GM19372 (cell line): ENCODE results near the gene ZNF860.

Experiments used
- ATAC-seq: cut with Tn5 transposase; IDR thresholded peaks from one replicate; pipeline ENCODE4 v1.9.1; 2021; ENCODE audit warnings: mild to moderate bottlenecking, low read depth, moderate library complexity; ENCODE audit not compliant: unreplicated experiment

Gene ZNF860

GRCh38 chr3:31981206-31982181, at the start of gene ZNF860, which contains the start of gene OSBPL10:
ZNF860 (plus strand) TSS chr3:31981750; CDS start chr3:31989080, 7,330 bp downstream.
OSBPL10 (minus strand) TSS chr3:31981262; CDS start chr3:31981179, 83 bp downstream.
- peak; percentile 24 for ATAC-seq

DNA sequence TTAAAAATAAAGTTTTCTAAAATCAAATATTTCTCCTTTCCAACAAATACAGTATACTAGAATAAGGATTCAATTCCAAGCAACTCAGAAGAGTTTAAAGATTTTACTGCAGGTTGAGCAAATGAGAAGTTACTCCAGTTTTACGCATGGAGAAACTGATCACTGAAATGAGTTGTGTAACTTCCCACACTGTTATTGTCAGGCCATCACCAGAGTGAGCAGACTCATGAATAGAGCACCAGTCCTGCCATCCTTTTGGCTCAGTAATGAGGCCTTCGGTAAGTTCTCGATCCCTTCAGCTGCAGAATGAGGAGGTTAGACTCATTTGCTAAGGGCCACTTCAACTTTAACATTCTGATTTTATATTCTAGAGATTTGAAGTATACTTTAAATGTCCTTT, 48.6 kb upstream of the ZNF860 start:
- ATAC-seq: no peak

DNA sequence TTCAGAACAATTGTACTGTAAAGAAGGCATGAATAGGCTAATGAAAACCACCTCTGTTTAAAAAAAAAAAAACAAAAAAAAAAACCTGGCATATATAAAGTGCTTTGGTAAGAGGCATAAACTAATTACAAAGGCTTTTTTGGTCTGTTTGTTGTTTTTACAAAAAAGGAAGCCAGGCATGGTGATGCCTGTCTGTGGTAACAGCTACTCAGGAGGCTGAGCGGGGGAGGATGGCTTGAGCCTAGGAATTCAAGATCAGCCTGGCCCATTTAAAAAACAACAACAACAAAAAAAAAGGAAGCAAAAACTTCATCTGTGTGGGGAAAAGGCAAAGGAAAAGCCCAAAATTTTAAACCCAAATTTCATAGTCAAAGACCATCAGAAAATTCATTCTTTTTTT, 47.5 kb upstream of the ZNF860 start:
- no peak for ATAC-seq

- no peak for ATAC-seq
Observed at GRCh38 chr3:31934866-31935265, 46.7 kb upstream of the ZNF860 start.

- ATAC-seq: no peak
Observed at GRCh38 chr3:31936420-31937060, 45.0 kb upstream of the ZNF860 start.

- ATAC-seq: no peak
Observed at GRCh38 chr3:31937225-31937624, 44.3 kb upstream of the ZNF860 start.

DNA sequence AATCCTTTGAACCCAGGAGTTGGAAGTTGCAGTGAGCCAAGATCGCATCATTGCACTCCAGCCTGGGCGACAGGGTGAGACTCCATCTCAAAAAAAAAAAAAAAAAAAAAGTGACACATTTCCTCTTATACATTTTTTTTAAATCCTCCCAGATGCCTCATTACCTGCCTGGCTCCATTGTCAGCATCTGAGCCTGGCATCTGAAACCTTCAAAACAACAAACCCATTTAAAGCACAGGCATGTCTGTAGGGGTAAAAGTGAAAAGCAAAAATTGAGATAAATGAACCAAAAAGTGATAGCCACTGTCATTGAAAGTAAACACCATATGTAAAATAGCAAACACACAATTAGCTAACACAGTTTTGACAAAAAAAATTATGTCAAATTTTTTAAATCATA, 39.1 kb upstream of the ZNF860 start:
- no peak for ATAC-seq

DNA sequence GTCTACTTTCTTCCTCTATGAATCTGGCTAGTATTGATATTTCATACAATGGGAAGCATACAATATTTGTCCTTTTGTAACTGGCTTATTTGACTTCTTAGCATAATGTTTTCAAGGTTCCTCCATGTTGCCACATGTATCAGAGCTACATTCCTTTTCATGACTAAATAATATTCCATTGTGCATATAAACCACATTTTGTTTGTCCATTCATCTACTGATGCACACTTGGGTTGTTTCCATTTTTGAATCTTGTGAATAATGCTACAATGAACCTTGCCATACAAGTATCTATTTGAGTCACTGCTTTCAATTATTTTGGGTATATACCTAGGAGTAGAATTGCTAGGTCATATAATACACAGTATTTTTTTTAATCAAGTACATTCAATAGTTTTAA, 38.5 kb upstream of the ZNF860 start:
- ATAC-seq: no peak

DNA sequence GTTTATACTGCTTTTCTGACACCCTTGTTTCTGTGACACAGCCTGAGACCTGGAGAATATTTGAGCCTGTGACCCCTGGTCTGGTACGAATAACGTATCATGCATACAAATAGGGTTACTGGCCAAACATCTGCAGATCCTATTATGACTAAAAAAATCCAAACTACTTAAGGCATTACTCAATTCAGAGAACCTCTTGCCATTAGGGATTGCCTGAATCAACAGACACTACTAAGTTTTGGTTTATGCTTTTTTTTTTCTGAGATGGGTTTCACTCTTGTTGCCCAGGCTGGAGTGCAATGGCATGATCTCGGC, 35.9 kb upstream of the ZNF860 start:
- no peak for ATAC-seq

DNA sequence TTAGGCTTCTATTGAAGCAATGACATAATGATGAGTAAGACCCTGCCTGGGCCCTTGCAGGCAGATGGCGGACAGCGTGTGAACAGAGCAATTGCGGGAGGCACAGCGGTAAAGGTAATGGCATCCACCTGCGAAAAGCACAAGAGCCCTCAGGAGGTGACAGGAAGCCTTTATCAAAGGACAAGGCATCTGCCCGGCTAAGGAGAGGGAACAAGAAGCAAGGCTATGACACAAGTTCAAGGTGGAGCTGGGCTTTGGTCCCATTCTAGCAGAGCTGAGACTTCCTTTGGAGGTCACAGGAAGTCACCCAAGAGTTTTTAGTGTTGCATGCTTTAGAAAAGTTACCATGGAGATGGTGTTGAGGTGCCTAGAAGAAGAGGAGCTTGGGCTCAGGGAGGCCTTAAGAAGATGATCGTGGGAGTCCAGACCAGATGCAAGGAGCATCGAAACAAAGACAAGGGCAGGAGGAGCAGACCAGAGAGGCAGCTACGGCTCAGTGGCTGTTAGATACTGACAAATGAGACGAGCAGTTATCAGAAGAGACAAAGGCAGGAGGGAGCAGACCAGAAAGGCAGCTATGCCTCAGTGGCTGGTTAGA, 35.0 kb upstream of the ZNF860 start:
- no peak for ATAC-seq

GRCh38 chr3:31947162-31947561, 34.4 kb upstream of the ZNF860 start:
- no peak for ATAC-seq

- no peak for ATAC-seq
Observed at GRCh38 chr3:31947671-31948091, 33.9 kb upstream of the ZNF860 start.

- ATAC-seq: no peak
Observed at GRCh38 chr3:31948280-31948679, 33.3 kb upstream of the ZNF860 start.

GRCh38 chr3:31952205-31952604, 29.3 kb upstream of the ZNF860 start:
- peak; percentile 80 for ATAC-seq

DNA sequence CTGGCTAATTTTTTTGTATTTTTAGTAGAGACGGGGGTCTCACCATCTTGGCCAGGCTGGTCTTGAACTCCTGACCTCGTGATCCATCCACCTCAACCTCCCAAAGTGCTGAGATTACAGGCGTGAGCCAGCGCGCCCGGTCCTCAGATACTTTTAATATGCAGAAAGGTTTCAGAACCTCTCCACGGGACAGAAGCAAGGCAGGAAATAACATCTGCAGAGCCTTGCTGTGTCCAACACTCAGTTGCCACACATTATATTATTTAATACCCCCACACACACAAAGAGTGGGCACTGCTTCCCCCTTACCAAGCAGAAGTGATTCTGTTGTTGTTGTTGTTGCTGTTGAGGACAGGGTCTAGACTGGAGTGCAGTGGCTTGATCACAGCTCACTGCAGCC, 28.5 kb upstream of the ZNF860 start:
- ATAC-seq: no peak

GRCh38 chr3:31953636-31954035, 27.9 kb upstream of the ZNF860 start:
- no peak for ATAC-seq

GRCh38 chr3:31955581-31955980, 26.0 kb upstream of the ZNF860 start:
- no peak for ATAC-seq

DNA sequence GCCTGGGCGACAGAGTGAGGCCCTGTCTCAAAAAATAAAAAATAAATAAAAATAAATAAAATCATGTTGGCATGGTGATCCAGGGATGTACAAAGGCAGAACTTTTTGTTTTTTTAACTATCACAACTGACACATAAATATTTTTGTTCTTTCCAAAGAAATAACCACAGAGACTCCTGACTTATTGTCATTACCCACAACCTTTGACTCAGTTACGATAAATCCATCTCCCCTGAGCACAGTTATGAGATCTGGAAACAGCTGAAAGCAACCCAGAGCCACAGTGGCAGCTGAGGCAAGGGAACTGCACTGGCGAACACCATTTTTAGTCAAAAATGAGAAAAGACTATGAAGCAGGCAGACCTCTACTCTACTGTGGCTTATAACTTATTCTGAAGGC, 24.4 kb upstream of the ZNF860 start:
- ATAC-seq: no peak

DNA sequence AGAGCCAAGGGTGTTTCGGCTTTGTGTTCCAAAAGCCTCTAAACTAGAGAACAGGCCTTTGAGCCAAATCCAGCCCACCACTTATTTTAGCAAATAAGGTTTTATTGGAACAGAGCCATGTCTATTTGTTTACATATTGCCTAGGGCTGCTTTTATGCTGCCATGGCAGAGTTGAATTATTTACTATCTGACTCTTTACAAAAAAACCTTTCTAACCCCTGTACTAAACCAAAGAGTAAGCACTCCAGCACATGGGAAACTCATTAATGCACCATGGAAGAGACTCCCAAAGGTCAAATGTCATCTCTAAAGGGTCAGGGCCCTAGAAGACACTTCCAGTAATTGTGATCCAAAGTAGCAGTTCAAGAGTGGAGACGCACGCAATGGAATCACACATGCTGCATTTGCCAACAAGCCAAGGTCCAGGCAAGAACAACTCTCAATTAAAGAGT, 22.8 kb upstream of the ZNF860 start:
- ATAC-seq: no peak

GRCh38 chr3:31959251-31959650, 22.3 kb upstream of the ZNF860 start:
- ATAC-seq: no peak
